ENCODE data around the gene ISG20L2.

The ISG20L2 gene

DNA sequence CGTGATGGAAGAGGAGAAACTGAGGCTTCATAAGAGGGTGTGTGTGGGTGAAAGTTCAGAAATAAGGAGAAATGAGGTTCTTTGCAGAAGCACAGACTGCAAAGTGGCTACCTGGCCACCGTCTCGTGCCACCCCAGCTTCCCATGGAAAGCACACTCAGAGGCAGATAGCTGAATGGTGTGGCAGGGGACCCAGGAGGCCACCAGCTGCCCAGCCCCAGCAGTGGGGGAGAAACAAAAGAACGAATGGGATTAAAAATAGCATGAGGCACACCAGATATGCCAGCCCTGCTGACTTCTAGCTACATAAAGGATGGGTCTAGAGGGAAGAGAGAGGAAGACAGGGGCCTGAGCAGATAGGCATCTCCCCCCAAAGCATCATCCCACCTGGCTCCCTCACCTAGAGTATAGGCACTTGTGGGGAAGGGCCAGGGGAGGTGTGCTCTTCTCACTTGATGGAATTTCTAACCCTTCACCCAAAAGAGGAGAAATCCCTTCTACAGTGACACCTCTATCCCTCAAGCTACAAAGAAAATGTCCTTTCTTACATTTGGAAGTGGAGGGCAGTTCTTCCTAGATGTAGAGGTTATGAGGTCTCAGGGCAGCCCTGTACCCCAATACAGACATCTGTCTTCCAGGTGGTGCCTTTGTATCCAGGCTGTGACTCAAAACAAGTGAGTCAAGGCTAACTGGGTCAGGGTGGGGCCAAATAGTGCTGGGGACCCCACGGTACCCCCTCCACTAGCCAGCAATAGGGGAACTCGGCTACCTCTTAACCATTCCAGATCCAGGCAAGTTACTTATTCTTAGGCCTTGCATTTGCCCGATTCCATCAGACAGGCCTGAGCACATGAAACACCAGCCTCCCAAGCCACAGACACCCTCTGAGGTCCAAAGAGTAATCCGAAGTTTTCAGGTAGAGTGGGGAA, 19.4 kb upstream of the ISG20L2 start:
- peak in 1 of 2 donors; percentile 48 for DNase-seq (ENCODE audit: low read depth in 2 of 2)
- H3K4me3 ChIP-seq (replicated peaks in 1 of 2; ENCODE audit: low read depth in 2 of 2, low read length in 2 of 2): peak overlapping the region; percentile 87 to 94
- TF ChIP-seq, protein P1, sequence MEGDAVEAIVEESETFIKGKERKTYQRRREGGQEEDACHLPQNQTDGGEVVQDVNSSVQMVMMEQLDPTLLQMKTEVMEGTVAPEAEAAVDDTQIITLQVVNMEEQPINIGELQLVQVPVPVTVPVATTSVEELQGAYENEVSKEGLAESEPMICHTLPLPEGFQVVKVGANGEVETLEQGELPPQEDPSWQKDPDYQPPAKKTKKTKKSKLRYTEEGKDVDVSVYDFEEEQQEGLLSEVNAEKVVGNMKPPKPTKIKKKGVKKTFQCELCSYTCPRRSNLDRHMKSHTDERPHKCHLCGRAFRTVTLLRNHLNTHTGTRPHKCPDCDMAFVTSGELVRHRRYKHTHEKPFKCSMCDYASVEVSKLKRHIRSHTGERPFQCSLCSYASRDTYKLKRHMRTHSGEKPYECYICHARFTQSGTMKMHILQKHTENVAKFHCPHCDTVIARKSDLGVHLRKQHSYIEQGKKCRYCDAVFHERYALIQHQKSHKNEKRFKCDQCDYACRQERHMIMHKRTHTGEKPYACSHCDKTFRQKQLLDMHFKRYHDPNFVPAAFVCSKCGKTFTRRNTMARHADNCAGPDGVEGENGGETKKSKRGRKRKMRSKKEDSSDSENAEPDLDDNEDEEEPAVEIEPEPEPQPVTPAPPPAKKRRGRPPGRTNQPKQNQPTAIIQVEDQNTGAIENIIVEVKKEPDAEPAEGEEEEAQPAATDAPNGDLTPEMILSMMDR (IDR thresholded peaks at IDR 0.05; ENCODE audit: low read depth, low read length): no peak

DNA sequence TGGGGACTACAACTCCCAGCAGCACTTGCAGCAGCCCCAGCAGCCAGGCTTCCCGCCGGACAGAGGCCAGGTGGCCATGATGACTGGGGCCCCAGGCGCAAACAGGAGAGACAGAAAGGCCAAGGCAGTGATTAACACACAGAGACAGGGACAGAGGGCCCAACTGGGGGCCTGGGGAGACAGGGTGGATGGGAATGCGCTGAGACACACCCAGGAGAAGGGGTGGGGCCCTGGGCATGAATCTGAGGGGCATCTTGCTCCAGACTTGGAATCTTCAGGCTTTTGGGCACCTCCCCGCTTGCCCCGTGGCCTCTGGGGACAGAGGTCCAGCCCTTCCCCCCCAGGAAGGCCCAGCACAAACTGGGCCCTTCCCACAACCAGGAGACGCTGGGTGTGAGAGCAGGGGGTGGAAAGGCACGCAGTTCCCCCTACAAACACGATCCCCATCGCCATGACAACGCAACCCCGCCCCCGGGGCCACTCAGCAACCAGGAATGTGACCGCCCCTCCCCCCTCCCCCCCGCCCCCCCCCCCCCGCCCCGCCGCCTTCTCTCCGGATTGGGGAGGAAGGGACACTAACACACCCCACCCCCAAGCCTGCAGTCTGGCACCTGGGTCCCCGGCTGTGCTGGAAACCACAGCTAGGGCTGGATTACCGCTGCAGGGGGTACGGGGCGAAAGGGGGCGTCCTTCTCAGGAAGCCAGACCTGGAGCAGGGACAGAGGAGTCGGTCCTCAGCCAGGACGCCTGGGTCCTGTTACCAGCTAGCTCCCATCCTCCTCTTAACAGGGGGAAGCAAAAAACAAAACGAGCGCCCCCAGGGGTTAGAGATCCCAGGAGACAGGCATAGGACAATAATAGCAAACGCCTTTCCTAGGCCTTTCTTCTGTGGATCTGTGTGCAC, 18.4 kb upstream of the ISG20L2 start:
- H3K4me3 ChIP-seq (replicated peaks in 1 of 2; ENCODE audit: low read depth in 2 of 2, low read length in 2 of 2): peak overlapping the region; percentile 51 to 94
- TF ChIP-seq, protein P1 (IDR thresholded peaks at IDR 0.05; ENCODE audit: low read depth, low read length): no peak
- peak; percentile 96 to 98 for DNase-seq (ENCODE audit: low read depth in 2 of 2)

DNA sequence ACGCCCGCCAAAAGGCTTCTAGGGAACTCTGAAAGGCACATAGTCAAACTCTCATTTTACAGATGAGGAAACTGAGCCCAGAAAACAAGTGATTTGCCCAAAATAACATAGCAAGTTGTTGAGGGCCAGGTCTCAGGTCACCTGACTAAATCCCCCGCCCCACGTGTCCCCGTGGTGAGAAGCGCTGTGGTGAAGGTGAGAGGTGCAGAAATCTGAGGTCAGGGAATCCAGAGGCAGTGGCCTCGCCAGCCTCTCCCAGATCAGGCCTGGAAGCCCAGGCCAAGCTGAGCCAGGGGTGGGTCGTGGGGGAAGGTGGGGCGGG, 17.8 kb upstream of the ISG20L2 start:
- no peak for DNase-seq (ENCODE audit: low read depth in 2 of 2)
- TF ChIP-seq, protein P1 (IDR thresholded peaks at IDR 0.05; ENCODE audit: low read depth, low read length): no peak
- peak overlapping the region; percentile 6 to 54 for H3K4me3 ChIP-seq (replicated peaks in 1 of 2; ENCODE audit: low read depth in 2 of 2, low read length in 2 of 2)

GRCh38 chr1:156745881-156746280, 17.3 kb upstream of the ISG20L2 start:
- no peak for DNase-seq (ENCODE audit: low read depth in 2 of 2)
- TF ChIP-seq, protein P1 (IDR thresholded peaks at IDR 0.05; ENCODE audit: low read depth, low read length): no peak
- H3K4me3 ChIP-seq (replicated peaks in 1 of 2; ENCODE audit: low read depth in 2 of 2, low read length in 2 of 2): no peak overlapping the region

GRCh38 chr1:156744786-156745419, 16.3 kb upstream of the ISG20L2 start:
- no peak for DNase-seq (ENCODE audit: low read depth in 2 of 2)
- no peak overlapping the region for H3K4me3 ChIP-seq (replicated peaks in 1 of 2; ENCODE audit: low read depth in 2 of 2, low read length in 2 of 2)
- TF ChIP-seq, protein P1 (IDR thresholded peaks at IDR 0.05; ENCODE audit: low read depth, low read length): no peak

DNA sequence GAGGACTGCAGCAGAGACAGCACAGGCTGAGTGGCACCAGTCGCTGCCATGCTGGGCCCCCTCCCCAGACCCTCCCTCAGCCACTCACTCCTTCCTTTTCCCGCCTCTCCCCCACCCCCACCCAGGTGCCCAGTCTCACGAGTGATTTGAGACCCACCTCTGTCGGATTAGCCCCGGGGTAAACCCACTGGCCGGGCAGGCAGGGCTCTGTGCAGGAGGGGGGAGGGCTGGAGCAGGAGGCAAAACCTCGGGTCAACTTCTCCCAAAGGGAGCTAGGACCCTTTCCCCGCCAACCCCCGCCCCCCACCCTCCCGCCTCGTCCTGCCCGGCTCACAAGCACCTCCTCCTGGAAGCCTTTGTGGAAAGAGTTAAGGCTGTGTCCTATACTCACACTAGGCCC, 15.8 kb upstream of the ISG20L2 start:
- DNase-seq (ENCODE audit: low read depth in 2 of 2): no peak
- TF ChIP-seq, protein P1 (IDR thresholded peaks at IDR 0.05; ENCODE audit: low read depth, low read length): no peak
- H3K4me3 ChIP-seq (replicated peaks in 1 of 2; ENCODE audit: low read depth in 2 of 2, low read length in 2 of 2): no peak overlapping the region

All from cardiac fibroblast (primary cell).